Upper lobe of left lung (tissue), 4 donors: Measurements from ENCODE around the gene MYO16.

Experiments used
- CTCF ChIP-seq, 6 experiments: fragments of 450-650 bp in 4 of 6; fragments of 200-600 bp in 2 of 6; sonication (generic) in 2 of 6; IDR thresholded peaks; one replicate each; pipeline ENCODE4 v1.5.1; 2016 to 2019; ENCODE audit warnings: antibody characterized with exemption in 6 of 6
- EP300 ChIP-seq, 4 donors: sonication (generic); formaldehyde crosslinking; IDR thresholded peaks; one replicate each; pipeline ENCODE4 v1.5.1; 2017; ENCODE audit warnings: antibody characterized with exemption in 4 of 4, control low read depth in 2 of 4

DNA sequence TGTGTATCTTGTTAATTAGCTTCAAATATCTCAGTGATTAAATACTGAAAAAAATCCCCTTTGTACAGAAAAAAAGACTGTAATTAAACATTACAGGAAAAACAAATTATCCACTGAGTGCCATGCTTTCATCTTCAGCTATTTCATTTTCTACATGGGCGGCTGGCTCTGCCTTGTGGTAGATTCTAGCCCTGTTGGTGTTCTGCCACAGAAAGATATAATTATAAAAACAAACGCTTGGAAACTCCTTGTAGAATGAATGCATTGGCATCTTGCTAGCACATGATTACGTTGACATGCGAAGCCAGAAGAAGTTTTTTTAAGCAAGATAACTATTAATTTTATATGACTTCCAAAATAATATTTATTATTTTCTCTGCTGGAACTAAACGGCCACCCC lies 496.8 kb downstream of the MYO16 start:
- TF ChIP-seq CTCF (IDR thresholded peaks at IDR 0.05) (no peak), EP300 (IDR thresholded peaks at IDR 0.05) (no peak)
